HG03342 (cell line): Measurements from ENCODE around the gene CCDC57.
A peak's percentile ranks its signal among the peaks of the same experiment; 100 is the strongest.

ENCODE experiments used
- ATAC-seq: cut with Tn5 transposase; IDR thresholded peaks from one replicate; pipeline ENCODE4 v1.9.1; 2021; ENCODE audit warnings: mild to moderate bottlenecking, moderate library complexity; ENCODE audit not compliant: unreplicated experiment

The CCDC57 gene

DNA sequence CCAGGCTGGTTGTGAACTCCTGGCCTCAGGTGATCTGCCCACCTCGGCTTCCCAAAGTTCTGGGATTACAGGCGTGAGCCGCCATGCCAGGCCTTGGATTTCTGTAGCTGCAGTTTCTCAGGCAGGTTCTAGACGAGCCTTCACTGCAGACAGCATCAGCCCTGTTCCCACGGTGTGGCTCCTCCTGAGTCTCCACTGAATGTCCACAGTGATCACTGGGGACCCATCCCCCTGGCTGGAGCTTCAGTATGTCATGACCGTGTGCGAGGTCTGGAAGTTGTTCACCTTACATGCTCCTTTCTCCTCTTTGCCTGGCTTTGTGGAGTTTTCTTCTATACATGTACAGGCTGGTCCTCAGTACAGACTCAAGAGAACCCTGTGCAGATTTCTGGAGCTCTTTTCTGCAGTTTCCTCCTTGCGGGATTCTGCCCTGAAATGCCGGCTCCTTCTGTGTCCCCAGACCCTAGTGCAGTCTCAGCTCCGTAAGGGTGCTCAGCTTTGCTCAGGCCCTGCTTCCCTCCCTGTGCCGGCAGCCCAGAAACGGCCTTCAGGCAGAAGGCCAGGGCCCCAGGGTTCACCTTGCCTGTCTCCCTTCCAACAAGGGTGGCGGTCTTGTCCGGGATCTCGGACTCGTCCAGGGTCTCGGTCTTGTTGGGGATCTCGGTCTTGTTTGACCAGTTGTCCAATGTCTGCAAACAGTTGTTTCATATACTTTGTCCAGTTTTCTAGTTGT, 100.3 kb downstream of the CCDC57 start:
- no peak for ATAC-seq

DNA sequence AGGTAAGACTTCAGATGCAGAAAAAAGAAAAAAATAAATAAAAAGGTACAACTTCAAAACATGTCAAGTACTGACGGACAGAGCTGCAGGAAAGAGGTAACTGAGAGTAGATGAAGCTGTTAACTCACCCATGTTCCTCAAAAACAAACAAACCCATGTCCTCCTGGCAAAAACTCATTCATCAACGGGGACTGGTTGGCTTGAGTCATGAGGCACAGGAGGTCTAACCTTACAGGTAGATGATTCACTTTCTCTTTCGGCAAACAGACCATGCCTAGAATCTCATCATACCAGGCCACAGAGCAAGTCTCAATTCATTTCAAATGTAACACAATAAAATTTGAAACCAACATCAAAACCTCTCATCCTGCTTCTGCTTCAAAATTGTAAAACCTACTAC, 102.3 kb downstream of the CCDC57 start:
- no peak for ATAC-seq

DNA sequence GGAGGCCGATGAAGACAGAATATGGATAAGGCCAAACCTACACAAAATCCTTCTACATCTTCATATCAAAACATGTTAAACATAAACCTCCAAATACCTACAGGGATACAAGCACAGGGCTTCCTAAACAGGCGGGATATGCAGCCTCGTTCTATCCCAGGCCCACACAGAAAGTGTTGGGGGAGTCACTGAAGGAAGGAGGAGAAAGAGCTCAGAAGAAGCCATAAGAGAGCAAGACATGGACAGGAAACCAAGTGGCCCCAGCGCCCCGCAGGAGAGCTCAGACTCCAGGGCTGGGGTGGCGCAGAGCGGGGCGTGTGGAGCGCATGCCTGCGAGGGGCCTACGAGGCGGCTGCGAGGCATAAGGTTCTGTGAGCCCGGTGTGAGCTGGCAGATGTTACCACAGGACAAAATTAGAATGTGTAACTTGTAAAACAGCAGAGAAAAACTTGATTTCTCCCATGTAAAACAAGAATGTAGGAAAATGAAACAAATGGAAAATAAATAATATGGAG, 103.6 kb downstream of the CCDC57 start:
- ATAC-seq = no peak

DNA sequence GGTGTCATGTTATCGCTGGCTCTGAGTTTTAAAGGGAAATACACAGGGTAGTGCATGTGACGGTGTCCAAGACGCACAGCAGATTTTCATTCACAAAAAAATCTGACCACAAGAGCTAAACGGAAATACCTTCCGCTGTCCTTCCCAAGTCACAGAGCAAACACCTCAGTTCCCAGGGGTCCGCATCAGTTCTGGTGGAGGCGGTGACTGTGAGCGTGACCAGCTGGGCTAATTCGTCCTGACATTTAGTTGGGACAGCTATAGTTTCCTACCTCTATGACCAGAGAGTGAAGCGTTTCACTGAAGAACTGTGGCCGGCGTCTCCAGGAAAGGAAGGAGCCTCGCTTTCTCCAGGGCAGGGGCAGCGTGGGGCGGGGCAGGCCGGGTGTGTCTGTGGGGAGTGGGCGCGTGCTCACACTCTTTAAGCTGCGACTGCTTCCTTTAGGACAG, 104.1 kb downstream of the CCDC57 start:
- ATAC-seq = no peak

DNA sequence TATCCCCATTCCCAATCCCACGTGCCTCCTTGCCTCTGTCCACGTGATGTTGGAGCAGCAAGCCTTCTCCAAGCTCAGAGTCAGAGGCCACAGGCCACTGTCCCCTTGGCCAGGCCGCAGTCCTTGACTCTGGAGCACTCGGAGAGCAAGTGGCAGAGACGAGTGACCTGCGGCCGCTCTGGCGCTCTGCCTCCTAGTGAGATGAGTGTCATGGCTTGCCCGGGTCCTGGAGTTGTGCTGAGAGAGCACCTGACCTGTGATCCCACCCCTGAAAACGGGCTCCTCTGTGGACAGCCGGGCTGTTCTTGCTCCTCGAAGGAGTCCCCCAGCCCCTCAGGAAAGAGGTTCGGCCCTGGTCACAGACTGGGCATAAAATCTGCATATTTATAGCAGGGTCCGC, 104.6 kb downstream of the CCDC57 start:
- ATAC-seq = no peak

DNA sequence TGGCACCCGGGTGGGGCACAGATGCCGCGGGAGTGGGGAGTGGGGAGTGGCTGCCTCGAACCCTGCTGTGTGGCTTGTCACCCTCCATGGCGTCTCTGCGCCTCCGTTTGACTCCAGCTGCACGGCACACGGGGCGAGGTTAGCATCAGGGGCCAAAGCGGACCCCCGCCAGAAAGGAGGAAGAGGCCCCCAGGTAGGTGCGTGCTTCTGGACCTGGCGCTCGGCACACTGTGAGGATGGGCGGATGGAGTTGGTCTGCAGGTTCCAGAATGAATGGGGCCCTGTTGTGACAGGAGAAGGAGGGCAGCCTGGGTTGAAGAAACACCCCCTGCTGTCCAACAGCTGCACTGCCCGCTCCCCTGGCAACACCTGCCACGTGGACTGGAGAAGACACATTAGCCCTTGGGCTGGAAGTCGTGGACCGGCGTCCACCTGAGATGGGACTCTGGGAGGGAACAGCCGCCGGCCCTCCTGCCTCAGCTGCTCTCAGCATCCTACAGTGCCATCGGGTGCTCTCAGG, 105.2 kb downstream of the CCDC57 start:
- no peak for ATAC-seq

DNA sequence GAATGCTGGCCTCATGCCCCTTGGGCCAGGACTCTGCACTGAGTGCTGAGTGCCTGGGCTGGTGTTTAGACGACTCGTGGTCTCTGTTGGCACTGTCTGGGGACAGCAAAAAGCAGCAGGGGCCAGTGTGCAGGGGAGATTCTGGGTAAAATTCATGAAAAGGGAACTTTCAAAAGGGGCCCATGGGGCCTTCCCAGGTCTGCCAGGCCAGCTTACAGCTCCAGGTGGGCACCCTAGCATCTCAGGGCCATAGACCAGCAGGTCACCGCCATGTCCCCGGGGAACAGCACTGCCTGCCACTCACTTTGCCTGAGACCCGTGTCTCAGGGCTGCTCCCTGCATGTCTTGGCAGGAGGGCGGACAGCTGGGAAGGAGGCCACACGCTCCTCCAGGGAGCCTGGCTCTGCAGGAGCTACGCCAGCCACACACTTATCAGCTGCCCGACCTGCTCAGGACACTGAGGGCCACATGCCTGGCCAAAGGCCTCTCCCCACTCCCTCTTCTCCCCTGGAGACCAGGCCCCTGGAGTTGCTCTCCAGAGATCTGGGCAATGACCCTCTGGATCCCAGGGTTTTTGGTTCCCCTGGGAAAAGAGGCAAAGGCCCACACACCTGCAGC, 105.8 kb downstream of the CCDC57 start:
- no peak for ATAC-seq

DNA sequence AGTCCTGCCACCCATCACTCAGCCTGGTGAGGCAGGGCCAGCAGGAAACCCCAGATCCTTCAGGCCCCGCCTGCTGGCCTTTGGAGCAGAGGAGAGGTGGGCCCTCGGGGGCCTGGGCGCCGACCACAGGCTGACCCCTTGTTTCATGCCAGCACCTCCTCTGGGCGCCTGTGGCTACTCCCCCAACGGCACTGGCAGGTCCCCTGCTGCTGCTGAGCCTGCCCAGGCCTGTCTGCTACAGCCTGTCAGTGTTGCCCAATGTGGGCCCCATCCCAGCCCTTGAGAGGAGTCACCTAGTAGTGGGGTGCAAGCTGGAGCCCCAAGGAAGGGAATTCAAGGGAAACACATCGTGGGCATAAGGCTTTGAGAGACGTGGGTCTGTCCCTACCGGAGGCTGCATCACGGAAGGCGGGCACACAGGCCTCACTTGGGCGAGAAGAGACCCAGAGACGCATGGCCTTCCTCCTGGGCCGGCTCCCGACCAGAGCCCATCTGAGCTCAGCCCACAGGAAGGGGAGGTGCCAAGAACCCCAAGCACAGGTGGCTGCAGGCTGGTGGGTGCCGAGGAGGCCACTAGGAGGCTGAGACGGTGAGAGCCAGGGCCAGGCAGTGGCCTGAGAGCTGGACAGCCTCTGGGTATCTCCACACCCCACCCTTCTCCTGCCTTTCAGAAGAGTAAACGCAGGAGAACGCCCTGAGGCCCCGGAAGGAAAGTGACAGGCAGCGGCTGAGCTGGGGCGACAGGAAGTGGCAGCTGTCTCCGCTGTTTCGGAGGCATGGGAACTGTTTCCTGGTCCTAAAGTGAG, 106.6 kb downstream of the CCDC57 start:
- ATAC-seq = peak; percentile 74

DNA sequence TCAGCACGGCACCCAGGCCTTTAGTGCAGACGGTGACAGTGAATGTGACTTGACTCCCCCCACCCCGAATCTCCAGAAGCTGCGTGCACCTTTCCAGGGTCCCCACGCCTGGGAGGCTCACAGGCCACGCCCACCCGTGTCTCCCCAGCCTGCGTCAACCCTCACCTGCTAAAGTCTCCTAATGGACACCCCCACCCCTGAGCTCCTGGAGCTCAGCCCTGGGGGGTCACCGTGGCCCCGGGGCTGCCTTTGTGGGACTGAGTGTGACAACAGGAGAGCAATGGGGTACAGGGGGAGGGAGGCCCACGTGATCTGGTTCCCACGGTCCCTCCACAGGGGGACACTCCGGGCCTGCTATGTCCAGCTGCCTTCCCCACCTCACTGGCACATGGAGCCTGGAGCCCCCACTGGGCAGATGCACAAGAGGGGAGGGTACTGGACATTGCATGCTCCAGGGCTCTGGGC, 107.2 kb downstream of the CCDC57 start:
- ATAC-seq = no peak

DNA sequence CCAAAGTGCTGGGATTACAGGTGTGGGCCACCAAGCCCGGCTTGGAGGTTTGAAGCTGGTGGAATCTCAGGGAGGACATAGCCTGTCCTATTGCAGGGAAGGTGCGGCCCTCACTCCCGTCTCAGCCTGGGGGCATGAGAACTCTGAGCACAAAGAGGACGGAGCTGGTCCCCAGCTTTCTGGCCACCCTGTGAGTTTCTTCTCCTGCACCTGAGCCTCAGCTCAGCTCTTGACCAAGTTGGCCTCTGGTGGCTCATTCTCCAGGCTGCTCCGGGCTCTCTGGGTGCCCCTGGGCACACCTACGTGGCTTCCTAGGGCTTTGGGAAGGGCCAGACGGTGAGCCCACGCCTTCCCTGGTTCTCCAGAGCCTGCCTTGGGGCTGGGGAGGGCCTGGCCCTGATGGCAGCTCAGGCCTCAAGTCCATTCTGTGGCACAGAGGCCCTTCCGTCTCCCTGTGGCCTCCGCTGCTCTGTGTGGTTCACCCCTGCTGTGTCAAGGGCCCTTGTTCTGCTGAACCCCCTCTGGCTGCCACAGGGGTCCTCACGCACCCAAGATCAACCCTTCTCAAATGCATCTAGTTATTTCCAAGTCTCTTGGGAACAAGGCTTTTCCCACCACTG, 107.7 kb downstream of the CCDC57 start:
- no peak for ATAC-seq

DNA sequence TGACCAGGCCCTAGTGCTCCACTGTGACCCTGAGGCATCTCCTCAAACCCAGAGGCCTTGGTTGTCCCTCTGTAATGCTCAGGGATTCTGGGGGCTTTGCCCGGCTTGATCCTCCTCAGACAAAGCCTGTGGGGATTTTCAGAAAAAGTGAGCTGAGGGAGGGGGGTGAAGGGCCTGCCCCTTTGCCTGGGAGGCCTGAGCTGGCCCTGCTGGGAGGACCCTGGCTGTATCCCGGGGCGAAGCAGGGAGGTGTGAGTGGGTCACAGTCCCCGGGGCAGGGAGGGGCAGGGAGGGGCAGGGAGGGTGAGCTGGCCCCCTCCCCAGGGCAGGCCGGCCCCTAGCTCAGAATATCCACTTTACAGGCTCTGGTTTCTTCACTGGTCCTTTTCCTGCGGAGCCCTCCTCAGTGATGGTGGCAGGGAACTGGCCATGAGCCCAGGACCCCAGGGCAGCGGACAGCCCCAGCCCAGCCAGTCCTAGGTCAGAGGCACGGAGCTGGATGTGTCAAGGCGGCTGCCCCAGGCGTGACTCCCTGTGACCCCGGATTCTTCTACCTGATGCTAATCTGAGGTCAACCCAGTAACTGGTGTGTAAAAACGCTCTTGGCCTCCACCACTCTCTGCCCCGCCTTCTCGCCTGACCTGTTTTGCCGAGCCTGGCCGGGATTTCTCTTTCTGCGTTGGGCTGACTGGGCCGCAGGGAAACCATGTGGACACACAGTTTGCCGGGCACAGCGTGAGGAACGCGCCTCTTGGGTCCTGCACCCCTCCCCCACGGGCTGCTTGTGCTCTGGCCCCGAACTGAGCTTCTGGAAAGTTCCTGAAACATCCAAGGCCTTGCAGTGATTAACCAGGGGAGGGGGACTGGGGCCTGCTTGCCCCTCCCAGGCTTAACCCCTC, 108.8 kb downstream of the CCDC57 start:
- no peak for ATAC-seq

DNA sequence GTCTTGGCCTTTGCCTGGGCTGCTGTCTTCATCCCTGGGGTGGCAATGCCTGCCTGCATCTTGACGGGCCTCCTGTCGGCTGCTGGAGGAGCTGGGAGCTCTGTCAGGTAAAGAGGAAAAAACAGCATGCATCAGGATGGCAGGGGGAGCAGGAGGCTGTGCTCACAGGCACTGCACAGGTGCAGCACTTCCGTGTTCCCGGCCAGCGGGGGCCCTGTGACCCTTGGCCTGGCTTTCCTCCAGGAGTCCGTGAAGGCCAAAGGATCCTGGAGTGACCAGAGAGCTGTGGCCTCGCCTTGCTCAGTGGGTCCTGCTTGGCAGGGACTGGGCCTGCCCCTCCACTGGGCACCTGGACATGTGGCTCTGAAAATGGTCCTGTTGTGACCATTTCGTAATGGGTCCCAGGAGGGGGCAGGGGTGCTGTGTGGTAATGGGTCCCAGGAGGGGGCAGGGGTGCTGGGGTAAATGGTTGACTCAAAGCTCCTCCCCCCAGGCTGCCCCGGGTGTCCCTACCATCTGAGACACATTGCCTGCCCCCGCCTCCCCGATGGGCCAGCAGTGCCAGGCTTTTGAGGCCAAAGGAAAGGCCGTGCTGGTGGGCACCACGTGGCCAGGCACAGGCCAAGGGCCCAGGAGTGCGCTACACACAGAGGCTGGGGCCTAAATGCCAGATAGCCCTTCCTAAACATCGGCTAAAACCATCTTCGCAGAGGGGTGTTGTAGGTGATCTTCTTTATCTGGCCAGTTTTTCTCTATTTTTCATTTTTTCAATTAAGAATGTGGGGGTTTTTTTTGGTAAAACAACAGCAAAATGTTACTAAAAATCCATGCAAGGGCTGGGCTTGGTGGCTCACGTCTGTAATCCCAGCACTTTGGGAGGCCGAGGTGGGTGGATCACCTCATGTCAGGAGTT, 110.6 kb downstream of the CCDC57 start:
- ATAC-seq = no peak

DNA sequence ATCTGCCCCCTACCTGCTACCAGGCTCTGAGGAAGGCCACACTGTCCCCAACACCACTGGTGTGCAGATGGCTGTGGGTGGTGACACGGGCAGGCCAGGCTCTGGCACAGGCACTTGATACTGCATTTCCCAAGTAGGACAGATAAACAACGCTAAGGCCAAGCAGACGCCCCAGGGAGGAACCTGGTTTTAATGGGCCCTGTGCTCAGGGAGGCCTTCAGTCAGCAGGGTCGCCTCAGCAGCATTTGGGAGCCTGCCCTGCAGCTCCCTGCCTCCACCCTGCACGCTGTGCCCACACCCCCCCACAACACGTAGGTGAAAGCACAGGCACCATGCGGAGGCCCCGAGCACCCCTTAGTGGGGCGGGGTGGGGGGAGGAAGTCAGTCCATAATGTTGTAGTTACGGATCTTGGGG, 111.3 kb downstream of the CCDC57 start:
- no peak for ATAC-seq

DNA sequence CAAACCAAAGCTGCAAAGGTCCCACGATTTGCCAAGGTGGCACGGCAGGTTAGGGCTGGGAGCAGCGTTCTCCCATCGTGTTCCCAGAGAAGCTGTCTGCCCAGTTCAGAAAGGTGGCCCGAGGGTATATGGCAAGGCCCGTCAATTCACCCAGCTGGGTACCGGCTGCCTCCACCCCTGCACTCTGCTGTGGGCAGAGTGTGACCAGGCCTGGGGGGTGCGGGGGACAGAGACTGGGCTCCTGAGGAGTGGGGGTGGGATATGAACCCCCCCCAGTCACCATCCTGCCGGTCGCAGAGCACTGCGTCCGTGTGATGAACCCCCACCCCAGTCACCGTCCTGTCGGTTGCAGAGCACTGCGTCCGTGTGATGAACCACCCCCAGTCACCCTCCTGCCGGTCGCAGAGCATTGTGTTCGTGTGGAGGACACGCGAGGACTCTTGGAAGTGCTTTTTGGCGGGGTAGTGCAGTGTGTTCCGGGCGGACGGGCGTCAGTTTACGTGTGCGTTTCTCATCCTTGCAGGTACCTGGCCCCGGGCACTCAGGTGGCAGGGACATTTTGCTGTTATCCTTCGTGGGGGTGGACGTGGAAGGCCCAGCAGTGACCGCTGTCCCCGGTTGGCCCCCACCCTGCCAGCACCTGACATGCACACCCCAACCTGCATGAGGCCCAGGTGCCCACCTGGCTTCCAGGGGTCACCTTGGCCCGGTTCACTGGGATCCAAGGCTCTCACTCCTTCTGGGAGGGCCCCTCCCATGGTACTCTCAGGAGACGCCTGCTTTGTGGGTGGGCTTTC, 111.9 kb downstream of the CCDC57 start:
- ATAC-seq = no peak

DNA sequence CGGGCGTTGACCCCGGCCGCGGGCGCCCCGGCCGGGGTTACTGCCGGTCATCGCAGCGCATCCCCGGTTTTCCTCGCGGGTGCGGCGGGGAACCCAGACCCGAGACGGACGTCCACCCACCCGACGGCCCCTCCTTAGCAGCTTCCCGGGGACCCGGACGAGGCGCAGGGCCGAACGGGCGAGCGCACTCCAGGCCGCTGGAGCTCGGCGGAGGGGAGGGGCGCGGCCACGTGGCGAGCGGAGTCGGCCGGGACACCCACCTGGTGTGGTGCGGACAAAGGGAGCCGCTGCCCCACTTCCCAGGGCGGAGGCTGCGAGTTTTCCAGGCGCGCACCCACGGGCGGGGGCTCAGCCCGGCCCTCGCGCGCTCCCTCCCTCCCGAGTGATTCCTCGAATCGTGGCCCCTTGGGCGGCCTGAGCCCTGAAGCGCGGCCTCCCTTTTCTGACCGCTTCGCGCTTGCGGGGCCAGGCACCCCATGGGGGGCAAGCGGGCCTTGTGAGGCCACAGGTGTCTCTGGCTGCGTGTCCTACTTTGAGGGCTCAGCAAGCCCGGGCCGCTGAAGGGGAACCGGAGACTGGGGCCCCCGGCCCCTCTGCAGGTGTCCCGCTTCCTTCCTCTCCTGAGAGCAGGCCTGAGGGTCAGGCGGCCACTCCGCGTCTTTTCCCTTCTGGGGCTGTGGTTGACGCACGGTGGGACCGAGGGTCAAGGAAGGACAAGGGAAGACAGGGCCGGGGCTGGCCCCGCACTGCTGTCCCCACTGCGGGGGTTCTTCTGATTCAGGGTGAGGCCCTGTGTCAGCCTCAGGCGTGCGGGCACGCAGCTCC, 113.5 kb downstream of the CCDC57 start:
- peak; percentile 3 for ATAC-seq

DNA sequence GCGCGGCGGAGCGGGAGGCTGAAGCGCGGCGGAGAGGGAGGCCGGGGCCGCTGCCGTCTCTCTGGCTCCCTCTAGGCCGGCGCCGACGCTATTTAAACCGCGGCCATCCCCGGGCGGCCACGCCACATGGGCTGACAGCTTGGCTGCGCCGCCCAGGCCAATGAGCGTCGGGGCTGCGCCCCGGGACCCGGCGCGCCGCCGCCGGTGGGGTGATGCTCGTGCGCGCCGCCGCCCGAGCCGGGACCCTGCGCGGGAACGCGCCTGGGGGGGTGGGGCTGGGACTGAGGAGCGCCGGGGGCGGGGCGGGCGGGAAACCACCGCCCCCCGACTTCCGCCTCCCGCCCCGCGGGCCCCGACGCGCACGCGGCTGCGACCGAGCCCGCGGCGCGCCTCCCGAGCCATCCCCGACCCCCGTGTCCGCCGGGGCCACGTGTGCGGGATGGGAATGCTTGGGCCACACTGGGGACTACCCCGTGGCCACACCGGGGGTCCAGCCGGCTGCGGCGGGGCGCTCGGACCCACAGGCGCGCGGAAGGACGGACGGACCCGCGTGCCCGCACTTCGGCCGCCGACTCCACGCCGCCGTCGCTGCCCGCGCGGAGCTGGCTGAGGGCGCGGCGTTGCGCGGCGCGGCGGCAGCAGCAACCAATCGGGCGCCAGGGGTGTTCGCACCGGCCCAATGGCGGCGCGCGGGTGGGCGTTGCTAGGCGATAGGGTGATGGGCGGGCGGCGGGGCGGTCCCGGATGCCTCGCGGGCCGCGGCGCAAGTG, 114.3 kb downstream of the CCDC57 start, which contains the start of gene FASN:
TSS of gene FASN (minus strand) at position 68 of the 770 bp plus-strand sequence. CDS start 1,791 bp downstream, outside the sequence.
- ATAC-seq = peak; percentile 73
